Measurements from ENCODE around the gene C3orf49.

The C3orf49 gene

GRCh38 chr3:63892773-63893352 is 73.8 kb downstream of the C3orf49 start:
- DNase-seq, result no peak

- DNase-seq, result no peak
Measured at GRCh38 chr3:63895422-63896189, 76.5 kb downstream of the C3orf49 start.

DNA sequence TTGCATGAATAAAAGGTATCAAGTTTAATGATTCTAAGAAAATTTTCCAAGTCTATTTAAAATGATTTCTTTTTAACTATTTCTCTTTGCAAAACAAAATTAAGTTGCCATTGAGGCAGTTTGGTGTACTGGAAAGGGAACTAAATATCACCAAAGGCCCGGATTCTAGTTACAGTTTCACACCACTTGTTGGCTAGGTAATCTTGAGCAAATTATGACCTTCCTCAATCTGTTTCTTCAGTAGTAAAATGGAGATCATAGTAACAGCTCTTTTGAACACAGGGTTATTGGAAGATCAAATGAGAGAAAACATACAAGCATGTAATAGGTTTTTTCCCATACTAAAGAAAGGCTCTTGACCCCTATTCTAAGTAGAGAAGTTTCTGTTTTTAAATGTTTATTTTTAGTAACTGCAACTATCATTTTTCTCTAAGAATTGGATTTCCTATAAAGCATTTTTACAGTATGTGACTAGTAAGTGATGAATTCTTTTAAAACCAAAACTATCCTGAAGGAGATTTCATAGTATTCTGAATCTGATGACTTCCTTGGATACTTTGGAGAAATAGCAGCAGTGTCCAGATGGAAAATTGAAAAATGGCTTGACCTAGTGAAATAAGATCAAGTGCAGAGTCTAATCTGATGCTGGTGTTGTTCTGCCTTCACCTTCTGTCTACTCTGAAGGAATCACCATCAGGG is 77.4 kb downstream of the C3orf49 start:
- DNase-seq, result no peak
